Stimulated activated CD8-positive, alpha-beta memory T cell treated with anti-CD3 and anti-CD28 coated beads, Interleukin-15, amount 100 ng/mL, for 48 hours (primary cell): ENCODE measurements around the gene CYBRD1.
"Not testable (repeated sequence)": the region's sequence is repeated elsewhere in the genome, so short reads cannot be mapped to it uniquely, and the experiment has no call there.

Experiments
- DNase-seq, 2 donors: peaks; one replicate each; pipeline ENCODE4 v3.0.0-alpha.2; 2020; ENCODE audit warnings: low read depth in 2 of 2

The CYBRD1 gene

DNA sequence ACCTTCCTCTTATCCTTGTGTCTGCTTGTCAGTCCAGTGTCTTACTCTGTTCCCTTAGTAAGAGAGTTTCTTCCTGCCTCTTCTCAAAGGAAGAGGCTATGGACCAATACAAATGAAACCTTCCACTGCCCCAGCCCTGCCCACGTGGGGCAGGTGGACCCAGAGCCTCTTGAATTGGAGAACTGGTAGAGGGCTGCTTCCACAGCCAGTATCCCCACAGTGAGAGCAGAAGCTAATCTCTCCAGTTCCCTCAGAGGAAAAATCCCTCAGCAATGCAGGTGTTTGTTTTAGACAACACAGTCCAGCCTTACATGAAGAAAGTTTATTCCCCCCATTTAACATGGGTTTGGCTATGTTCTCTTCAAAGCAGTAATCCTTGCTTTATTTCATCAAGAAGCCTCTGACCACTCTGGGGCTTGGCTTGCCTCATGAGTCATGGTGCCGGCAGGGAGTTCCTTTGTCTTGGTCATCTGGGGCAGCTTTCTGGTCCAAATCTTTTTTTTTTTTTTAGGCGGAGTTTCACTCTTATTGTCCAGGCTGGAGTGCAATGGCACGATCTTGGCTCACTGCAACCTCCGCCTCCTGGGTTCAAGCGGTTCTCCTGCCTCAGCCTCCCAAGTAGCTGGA lies 6.5 kb upstream of the CYBRD1 start:
- no peak for DNase-seq

DNA sequence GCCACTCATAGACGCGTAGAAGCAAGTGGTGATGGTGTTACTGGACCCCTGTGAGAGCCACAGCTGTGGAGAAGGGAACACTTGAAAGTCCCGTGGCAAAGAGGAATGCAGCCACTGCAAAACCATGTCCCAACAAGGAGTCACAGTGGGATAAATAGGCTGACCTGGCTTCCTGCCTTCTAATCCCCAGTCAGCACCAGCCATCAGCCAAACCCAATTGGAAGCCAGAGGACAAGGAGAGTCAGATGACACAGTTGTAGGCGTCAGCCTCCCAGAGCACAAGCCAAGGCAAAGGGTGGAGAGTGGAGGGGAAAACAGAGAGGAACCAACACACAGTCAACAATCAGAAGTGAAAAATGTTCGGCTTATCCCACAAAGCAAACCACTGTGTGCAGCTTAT lies 5.5 kb upstream of the CYBRD1 start:
- DNase-seq, result no peak

DNA sequence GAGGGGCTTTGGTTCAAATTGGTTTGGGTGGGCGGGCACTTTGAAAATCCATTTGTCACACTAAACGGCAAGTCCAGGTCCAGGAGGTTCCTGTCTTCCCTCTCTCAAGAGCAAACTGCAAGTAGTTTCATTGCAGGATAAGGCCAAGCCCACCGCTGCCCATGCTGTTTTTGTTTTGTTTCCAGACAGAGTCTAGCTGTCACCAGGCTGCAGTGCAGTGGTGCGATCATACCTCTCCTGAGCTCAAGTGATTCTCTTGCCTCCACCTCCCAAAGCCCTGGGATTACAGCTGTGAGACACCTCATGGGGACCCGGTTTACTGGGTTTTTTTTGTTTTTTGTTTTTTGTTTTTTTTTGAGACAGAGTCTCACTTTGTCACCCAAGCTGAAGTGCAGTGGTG lies 1.8 kb upstream of the CYBRD1 start:
- DNase-seq, result no peak

DNA sequence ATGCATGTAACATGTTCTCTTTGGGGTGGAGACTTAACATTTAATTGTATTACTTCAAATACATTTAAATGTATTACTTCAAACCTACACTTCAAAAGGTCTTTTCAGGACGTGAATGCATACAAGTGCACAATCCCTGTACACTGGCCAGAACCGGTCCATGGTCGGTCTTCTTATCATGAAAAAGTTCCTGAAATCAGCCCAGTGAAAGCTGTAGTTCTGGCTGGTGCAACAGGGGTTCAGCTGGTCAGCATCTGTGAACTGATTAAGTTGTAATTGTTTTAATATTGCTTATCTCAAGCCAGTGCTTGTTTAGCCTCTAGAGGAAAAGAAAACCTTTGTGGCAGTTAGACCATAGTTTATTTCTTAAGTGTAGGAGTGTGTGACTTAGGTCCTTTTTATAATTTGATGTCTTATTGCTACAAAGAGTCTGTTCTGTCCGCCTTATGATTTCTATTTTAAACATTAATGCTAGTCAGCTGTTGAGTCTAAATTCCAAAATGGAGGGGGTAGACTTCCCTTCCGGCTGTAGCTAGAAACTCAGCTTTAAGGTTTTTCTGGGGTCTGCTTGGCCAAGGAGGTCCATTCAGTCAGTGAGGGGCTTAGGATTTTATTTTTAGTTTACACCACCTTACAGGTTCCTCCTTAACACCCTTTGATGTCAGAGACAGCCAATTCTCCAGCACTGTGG lies 768 bp upstream of the CYBRD1 start:
- DNase-seq, result no peak

DNA sequence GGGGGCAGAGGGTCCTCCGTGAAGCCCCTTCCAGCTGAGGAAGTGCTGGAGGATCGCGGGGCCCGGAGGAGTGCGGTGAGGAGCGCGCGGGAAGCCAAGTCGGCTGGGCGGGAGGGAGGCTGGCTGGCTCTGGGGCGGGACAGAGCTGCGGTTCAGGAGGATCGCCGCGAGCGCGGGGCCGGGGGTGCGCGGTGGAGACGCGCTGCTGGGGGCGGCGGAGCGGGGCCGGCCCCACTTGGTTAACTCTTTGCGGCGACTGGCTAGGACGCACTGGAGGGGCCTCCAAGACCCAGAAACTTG lies 464 bp downstream of the CYBRD1 start:
- no peak for DNase-seq

DNA sequence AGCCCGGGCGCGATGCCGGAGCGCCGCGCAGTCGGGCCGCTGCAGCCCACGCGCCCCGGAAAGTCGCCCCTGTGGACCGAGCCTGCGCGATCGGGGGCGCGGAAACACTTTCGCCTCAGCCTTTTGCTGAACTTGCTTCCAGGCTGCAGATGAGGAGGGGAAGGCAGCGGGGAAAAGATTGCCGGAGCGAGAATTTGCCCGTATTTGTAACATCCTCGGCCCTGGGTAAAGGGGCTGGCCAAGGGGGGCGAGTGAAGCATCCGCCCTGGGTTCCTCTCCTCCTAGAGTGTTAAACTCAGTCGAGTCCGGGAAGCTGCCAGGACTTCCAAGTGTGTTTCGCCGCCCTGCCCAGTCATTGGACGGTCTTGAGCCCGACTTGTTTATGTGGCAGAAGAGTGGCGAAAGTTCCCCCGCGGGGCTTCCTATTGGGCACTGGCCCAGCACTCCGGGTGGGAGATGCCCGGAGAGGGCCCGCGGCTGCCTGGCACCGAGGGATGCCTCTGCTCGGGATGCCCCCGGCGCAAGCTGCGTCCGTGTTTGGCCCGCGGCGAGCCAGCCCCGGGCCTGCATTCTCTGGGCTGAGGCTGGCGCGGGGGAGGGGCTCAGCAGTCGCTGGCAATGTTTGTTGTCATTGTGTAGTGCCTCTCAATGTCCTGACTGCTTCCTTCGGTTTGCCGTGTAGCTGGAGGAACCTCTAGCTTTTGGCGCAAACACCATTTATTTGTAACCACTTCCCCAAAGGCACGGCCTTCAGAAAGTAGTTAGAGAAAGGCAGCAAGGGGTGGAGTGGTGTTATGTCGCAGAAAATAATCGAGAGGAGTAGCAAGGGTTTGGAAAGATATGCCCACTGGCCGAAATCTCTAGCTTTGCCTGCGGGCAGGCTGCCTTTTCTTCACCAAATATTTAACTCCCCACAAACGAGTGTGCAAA lies 1.1 kb downstream of the CYBRD1 start:
- no peak for DNase-seq

DNA sequence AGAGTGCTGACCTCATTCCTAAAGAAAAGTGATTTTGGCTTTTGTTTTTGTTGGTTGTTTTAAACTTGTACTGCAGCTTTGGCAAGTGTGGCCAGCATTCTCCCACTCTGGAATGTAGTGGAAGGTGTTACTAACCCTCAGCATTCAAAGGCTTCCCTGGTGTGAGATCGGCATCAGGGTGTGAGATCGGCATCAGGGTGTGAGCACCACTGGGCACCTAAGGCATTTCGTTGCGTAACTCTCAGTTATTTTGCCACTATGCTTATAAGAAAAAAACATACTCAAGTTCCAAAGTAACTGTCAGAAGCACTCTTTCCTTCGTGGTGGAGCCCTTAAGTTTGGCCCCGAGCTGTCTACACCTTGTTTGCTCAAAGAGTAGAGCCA lies 1.7 kb downstream of the CYBRD1 start:
- no peak for DNase-seq

DNA sequence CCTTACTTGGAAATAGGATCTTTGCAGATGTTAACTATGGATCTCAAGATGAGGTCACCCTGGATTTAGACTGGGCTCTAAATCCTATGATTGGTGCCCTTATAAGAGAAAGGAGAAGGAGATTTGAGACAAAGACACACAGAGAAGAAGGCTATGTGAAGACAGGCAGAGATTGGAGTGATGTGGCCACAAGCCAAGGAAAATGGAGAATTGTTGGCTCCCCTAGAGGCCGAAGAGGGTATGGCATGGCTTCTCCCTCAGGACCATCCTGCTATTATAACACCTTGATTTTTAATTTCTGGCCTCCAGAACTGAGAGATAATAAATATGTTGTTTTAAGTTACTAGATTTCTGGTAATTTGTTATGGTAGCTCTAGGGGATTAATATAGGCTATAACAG lies 7.6 kb downstream of the CYBRD1 start:
- DNase-seq, result no peak

DNA sequence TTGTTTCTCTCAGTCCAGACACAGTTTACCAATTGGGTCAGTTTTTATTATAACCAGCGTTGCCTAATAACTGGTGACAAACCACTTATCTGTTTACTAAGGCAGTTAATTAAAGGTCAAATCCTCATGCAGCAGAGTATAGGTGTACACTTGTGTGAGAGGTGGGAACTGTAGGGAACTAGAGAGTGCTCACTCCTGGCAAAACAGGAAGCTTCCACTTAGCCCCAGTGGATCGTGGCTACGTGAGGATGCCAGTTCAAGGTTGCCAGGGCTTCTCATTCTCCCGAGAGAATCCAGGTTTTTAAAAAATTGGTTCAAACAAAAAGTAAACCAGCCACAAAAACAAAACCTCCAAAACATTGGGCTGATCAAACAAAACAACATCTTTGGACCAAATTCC lies 8.1 kb downstream of the CYBRD1 start:
- no peak for DNase-seq

DNA sequence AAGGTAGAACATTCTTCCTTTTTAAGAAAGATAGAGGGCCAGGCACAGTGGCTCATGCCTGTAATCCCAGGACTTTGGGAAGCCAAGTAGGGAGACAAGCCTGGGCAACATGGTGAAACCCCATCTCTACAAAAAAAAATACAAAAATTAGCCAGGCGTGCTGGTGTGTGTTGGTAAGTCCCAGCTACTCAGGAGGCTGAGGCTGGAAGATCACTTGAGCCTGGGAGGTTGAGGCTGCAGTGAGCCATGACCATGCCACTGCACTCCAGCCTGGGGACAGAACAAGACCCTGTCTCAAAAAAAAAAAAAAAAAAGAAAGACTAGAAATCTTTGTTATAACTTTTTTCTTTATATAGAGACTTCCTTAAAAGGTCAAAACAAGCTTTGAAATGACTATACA lies 8.6 kb downstream of the CYBRD1 start:
- not testable (repeated sequence) for DNase-seq

DNA sequence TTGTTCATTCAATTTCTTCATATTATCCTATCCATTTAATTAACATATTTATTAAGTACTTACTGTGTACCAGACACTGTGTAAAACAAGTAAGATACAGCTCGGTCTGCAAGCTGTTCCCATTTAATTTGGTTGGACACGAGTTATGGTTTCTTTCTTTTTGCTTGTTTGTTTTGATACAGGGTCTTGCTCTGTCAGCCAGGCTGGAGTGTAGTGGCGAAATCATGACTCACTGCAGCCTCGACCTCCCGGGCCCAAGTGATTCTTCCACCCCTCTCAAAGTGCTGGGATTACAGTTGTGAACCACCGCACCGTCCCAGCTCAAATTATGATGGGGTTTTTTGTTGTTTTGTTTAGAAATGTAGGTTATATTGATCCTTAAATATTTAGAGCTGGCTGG lies 9.0 kb downstream of the CYBRD1 start:
- no peak for DNase-seq

DNA sequence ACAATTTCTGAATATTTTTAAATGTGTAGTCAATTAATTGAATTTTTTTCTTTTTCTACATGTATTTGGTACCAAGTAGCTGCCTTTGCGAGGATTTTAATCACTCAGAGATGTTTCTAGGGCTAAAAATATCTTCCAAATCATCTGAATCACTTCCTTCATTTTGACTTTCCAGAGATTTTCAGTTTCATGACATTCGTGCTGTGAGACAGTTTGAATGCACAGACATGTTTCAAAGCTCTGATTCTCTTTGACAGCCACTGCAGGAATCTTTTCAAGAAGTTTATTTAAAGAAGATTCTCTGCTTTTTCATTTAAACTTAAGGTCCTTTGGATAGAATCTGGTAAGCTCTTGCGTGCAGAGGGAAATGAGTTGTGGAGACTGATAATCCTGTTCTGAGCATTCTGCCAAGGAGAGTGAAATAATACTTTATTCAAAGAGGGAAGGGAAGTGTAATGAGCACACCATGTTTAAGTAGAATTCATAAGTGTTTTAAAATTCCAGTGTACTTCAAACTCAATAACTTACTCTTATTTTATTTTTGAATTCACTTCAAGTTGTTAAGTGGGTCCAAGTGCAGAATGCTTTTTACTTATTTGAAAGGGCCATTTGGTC lies 9.7 kb downstream of the CYBRD1 start:
- no peak for DNase-seq

DNA sequence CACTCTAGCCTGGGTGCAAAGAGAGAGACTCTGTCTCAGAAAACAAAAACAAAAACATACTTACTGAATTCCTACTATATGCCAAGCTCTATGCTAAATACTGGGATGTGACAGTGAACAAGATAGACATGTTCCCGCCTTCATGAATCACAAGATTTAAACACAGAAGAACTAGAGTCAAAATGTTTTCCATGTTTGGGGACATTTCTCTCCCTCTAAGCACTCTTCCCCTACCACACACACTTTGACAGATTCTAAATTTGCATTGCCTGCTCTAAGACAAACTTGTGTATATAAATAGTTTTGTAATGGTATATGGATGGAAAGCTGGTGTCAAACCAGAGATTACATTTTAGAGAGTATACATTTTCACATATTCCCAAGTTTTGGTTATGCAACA lies 11.1 kb downstream of the CYBRD1 start:
- DNase-seq, result no peak

DNA sequence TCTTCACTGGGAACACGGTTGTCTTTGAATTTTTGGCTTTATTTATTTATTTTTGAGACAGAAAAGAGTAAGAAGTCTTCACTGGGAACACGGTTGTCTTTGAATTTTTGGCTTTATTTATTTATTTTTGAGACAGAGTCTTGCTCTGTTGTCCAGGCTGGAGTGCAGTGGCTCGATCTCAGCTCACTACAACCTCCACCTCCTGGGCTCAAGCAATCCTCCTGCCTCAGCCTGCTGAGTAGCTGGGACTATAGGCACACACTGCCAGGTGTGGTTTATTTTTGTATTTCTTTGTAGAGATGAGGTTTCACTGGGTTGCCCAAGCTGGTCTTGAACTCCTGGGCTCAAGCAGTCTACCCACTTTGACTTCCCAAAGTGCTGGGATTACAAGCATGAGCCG lies 13.3 kb downstream of the CYBRD1 start:
- DNase-seq, result not testable (repeated sequence)

DNA sequence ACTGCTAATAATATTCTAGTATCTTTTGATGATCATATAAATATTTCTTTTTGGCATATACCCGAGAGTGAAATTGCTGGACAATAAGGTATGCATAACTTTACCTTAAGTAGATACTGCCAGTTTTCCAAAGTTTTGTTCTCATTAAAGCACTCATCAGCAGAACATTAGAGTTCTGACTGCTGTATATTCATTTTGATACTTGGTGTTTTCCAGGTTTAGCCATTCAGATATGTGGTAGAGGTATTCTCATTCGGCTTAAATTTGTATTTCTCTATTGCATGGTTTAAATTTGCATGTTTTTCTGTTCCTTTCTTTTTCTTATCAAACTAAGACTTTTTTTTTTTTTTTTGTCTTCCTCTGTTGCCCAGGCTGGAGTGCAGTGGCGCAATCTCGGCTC lies 18.2 kb downstream of the CYBRD1 start:
- no peak for DNase-seq

DNA sequence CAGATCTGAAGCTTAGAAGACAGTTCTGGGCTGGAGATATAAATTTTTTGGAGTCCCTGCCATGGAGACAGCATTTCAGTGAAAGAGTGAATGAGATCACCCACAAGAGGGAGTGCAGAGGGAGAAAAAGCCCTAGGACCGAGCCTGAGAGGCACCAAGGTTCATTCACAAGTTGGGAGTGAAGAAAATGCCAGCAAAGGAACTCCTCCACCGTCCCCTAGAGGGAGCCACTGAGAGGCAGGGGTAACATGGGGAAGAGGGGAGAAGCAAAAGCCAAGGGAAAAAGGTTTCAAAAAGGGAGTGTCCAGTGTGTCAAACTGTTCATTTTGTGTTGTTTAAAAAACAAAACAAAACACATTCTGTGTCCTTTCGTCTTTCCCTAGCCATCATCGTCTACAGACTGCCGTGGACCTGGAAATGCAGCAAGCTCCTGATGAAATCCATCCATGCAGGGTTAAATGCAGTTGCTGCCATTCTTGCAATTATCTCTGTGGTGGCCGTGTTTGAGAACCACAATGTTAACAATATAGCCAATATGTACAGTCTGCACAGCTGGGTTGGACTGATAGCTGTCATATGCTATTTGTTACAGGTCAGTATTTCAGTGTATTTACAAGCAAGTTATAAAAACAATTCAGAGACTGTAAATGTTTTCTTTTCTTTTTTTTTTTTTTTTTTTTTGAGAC lies 19.1 kb downstream of the CYBRD1 start:
- DNase-seq, result no peak

DNA sequence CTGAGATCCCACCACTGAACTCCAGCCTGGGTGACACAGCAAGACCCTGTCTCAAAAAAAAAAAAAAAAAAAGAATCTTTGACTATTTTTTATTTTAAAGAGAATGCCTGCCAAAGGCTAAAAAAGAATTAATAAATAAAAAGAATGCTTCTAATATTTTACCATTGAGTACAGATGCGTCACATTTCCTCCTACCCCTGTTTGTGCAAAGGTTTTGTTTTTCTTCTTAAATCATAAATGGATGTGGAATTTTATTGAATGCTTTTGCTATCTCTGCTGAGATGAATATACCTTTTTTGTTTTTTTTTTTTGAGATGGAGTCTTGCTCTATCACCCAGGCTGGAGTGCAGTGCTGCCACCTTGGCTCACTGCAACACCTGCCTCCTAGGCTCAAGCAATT lies 22.8 kb downstream of the CYBRD1 start:
- DNase-seq, result no peak

DNA sequence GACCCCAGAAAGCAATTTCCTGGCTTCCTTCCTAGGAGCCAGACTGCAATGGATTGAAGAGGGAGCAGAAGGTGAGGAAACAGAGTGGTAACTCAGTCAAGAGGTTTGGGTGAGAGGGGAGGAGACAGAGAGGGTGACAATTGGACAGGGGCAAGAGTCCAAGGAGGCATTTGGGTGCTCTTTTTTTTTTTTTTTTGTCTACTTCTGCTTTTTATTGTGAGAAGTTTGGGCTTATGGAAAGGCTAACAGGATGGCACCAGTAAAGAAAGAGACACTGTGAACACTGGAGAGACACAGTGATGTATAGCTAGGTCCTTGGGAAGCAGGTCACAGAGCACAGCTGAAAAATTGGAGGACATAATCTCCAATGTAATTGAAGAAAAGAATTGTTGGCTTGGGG lies 25.0 kb downstream of the CYBRD1 start:
- no peak for DNase-seq

DNA sequence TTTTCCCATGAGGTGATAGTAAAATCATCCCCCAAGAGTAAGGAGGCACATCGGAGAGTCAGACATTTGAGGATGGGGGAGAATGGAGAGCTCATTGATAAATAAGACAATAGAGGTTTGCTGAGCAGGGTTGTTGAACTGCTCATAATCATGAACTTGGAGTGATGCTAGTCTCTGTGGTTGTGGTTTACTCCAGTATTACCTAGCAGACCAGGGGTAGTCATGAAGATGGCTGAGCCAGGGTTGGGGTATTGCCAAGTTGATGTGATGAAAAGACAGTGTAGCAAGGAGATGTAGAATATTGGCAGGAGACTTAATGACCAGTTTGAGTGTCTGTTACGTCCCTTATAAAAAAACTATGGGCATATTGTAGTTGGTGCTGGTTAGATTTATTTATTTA lies 25.4 kb downstream of the CYBRD1 start:
- DNase-seq, result no peak

DNA sequence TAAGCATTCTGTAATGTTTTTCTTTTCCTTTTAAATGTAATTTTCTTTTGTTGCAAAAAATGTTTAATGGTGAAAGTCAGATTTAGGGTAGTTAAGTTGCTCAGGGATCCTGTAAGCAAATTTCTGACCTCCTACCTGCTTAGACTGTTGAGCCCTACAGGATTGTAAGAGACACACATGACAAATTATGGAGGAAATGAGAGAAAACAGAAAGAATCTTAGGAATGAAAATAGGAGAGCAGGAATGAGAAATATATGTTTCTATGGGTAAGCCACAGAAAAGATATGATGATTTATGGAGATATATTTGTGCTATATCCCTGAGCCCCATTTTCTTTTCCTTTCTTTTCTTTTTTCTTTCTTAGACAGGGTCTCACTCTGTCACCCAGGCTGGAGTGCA lies 28.3 kb downstream of the CYBRD1 start:
- DNase-seq, result no peak

DNA sequence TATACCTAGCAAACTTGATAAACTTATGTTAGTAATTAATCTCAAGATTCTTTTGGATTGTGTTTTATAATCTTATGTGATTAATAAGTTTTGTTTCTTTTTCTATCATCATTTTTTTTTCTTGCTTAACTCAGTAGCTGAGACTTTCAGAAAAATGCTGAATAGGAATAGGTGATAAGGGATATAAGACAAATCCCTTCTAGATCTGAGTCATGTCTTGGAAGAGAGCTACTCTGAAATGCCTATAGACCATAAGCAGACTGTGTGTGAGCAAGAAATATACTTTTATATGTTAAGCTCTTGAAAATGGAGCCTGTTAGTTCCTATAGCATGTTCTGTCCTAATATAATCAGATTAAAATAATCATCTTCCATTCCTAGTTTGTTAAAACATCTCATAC lies 29.6 kb downstream of the CYBRD1 start:
- no peak for DNase-seq

DNA sequence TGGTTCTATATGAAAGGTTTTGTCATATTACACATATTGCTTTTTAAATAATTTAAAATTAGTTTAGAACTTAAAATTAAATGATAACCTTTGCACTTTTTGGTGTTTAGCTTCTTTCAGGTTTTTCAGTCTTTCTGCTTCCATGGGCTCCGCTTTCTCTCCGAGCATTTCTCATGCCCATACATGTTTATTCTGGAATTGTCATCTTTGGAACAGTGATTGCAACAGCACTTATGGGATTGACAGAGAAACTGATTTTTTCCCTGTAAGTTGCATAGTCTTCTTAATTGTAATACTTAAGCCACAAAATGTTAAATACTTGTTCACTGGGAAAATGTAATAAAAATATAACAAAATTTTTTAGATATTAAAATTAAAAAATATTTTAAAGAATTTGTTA lies 31.0 kb downstream of the CYBRD1 start:
- DNase-seq, result no peak
